AG04450 (cell line): ENCODE results near the gene P4HTM. TPM values are rescaled to one million over a fixed set of nuclear protein-coding genes. Genes with fewer than 3 reads are reported as not detected.

ENCODE experiments used
- CTCF ChIA-PET: fragments of 300-600, 350-600 bp; formaldehyde crosslinking; extraction: SDS; loops from one replicate; lab custom pipeline; 2022; ENCODE audit warnings: antibody characterized with exemption, inconsistent platforms; lab: Charles Lee
- POLR2A ChIA-PET: fragments of 350-600 bp; formaldehyde crosslinking; extraction: SDS; loops from one replicate; lab custom pipeline; 2021; ENCODE audit warnings: antibody characterized with exemption, inconsistent platforms; lab: Yijun Ruan, JAX
- DNase-seq: peaks from one replicate; pipeline ENCODE4 v3.0.0-alpha.2; 2011; ENCODE audit warnings: low read depth, low spot score
- H3K27ac ChIP-seq: one replicate; pipeline ENCODE4 v1.5.1; 2012; ENCODE audit warnings: low read depth, low read length, control low read depth
- H3K27me3 ChIP-seq: one replicate; pipeline ENCODE4 v1.6.0; 2012; ENCODE audit warnings: low read length; ENCODE audit not compliant: control insufficient read depth, insufficient read depth
- H3K4me3 ChIP-seq: 2 replicates; pipeline ENCODE4 v1.5.1; 2011; ENCODE audit warnings: mild to moderate bottlenecking, low read depth, low read length, control low read depth
- H3K9me3 ChIP-seq: 2 replicates; pipeline ENCODE4 v1.5.1; 2012; ENCODE audit warnings: low read length; ENCODE audit not compliant: control insufficient read depth, insufficient read depth
- CTCF ChIP-seq: IDR thresholded peaks from 2 replicates; pipeline ENCODE4 v1.5.1; 2011; ENCODE audit warnings: low read depth, low read length, control low read depth, inconsistent platforms
- polyA plus RNA-seq: library from polyadenylated mRNA; depleted of rRNA; stranded (reverse); fragments of >200 nt; gene quantifications from 2 replicates; pipeline ENCODE4 v1.2.3, GENCODE V29; 2011

Gene P4HTM
- polyA plus RNA-seq, 1 experiment, result 18.2 TPM

GRCh38 chr3:48970586-48970985 is 19.5 kb upstream of the P4HTM start:
- POLR2A ChIA-PET, result no interaction called here
- H3K4me3 ChIP-seq, result no peak overlapping the region
- CTCF ChIA-PET, result interaction anchor here (0.8 to 1.0 kb wide), 2 partner anchors 19 kb away, joined by 3 to 4 read pairs; no protein-coding TSS in a partner anchor
- H3K27me3 ChIP-seq, result no peaks in the 10 kb centered on the region
- no peak overlapping the region for H3K27ac ChIP-seq
- no peaks in the 10 kb centered on the region for H3K9me3 ChIP-seq
- no peak for TF ChIP-seq CTCF
- no peak for DNase-seq

GRCh38 chr3:48974076-48974864 is 15.8 kb upstream of the P4HTM start:
- no peak for TF ChIP-seq CTCF

GRCh38 chr3:48979451-48979850 is 10.6 kb upstream of the P4HTM start:
- ChIA-PET CTCF (no interaction called here), POLR2A (interaction anchor here (0.5 kb wide), 1 partner anchor 356 kb away, joined by 3 read pairs; no protein-coding TSS in a partner anchor)
- Histone ChIP-seq H3K9me3 (no peaks in the 10 kb centered on the region), H3K4me3 (no peak overlapping the region), H3K27ac (no peak overlapping the region), H3K27me3 (no peaks in the 10 kb centered on the region)
- TF ChIP-seq CTCF, result no peak
- DNase-seq, result no peak

More at GRCh38 chr3:48974076-48974864, 15.8 kb upstream of the P4HTM start:
- H3K27ac ChIP-seq, result no peak overlapping the region
- no peaks in the 10 kb centered on the region for H3K9me3 ChIP-seq
- POLR2A ChIA-PET, result no interaction called here
- H3K27me3 ChIP-seq, result no peaks in the 10 kb centered on the region
- CTCF ChIA-PET, result interaction anchor here (2.8 kb wide), 1 partner anchor 14 kb away, joined by 12 read pairs; no protein-coding TSS in a partner anchor
- DNase-seq, result no peak
- no peak overlapping the region for H3K4me3 ChIP-seq

GRCh38 chr3:48980295-48980694 is 9.7 kb upstream of the P4HTM start:
- no peaks in the 10 kb centered on the region for H3K27me3 ChIP-seq
- H3K27ac ChIP-seq, result no peak overlapping the region
- H3K4me3 ChIP-seq, result no peak overlapping the region
- ChIA-PET POLR2A (interaction anchor here (0.6 kb wide), 1 partner anchor 893 kb away, joined by 7 read pairs; no protein-coding TSS in a partner anchor), CTCF (interaction anchor here (0.5 to 0.6 kb wide), 2 partner anchors 37 to 108 kb away, joined by 3 to 8 read pairs; no protein-coding TSS in a partner anchor)
- DNase-seq, result no peak
- no peaks in the 10 kb centered on the region for H3K9me3 ChIP-seq
- TF ChIP-seq CTCF, result no peak

- H3K27ac ChIP-seq, result no peak overlapping the region
- CTCF ChIA-PET, result no interaction called here
- no peak for DNase-seq
- H3K27me3 ChIP-seq, result no peaks in the 10 kb centered on the region
- TF ChIP-seq CTCF, result no peak
- POLR2A ChIA-PET, result no interaction called here
- H3K4me3 ChIP-seq, result no peak overlapping the region
- H3K9me3 ChIP-seq, result no peaks in the 10 kb centered on the region
Observed at GRCh38 chr3:48982016-48982415, 8.0 kb upstream of the P4HTM start.
